ENCODE data around the gene MVD. TPM values are rescaled to one million over a fixed set of nuclear protein-coding genes. Genes with fewer than 3 reads are reported as not detected.

The MVD gene, protein sequence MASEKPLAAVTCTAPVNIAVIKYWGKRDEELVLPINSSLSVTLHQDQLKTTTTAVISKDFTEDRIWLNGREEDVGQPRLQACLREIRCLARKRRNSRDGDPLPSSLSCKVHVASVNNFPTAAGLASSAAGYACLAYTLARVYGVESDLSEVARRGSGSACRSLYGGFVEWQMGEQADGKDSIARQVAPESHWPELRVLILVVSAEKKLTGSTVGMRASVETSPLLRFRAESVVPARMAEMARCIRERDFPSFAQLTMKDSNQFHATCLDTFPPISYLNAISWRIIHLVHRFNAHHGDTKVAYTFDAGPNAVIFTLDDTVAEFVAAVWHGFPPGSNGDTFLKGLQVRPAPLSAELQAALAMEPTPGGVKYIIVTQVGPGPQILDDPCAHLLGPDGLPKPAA
- total RNA-seq = 10 to 100 TPM; 10.9 to 27.5 (median 16.3) TPM

- TF ChIP-seq CTCF (IDR thresholded peaks at IDR 0.05) = no peak
- DNase-seq (ENCODE audit: low spot score) (peak; percentile 77), ATAC-seq (ENCODE audit: low FRiP score) (peak; percentile 99)
Measured at GRCh38 chr16:88662843-88663606, at the start of gene MVD. MVD (minus strand) TSS chr16:88663091; CDS start chr16:88663080, 11 bp downstream.

DNA sequence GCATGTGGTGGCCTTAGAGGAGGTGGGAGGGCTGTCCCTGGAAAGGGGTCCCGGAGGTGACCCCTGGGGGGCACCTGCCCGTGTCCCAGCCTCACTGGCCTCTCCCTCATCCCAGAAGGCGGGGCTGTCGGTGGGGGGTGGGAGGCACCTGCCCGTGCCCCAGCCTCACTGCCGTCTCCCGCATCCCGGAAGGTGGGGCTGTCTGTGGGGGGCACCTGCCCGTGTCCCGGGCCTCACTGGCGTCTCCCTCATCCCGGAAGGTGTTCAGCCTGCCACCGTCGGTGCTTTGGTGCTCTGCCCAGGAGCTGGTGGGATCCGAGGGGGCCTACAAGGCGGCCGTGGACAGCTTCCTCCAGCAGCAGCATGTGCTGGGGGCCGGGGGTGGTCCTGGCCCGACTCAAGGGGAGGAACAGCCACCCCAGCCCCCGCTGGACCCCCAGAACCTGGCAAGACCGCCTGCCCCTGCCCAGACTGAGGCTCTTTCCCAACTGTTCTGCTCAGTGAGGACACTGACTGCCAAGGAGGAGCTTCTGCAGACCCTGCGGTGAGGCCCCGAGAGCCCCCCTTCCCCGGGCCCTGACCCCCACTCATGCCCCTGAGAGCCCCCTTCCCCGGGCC, 49.6 kb upstream of the MVD start:
- no peak for TF ChIP-seq CTCF (IDR thresholded peaks at IDR 0.05)

GRCh38 chr16:88711750-88712340, 49.0 kb upstream of the MVD start:
- no peak for TF ChIP-seq CTCF (IDR thresholded peaks at IDR 0.05)
- ATAC-seq (ENCODE audit: low FRiP score) (no peak), DNase-seq (ENCODE audit: low spot score) (no peak)

More for the DNA sequence above, 49.6 kb upstream of the MVD start:
- ATAC-seq (ENCODE audit: low FRiP score) (no peak), DNase-seq (ENCODE audit: low spot score) (no peak)

DNA sequence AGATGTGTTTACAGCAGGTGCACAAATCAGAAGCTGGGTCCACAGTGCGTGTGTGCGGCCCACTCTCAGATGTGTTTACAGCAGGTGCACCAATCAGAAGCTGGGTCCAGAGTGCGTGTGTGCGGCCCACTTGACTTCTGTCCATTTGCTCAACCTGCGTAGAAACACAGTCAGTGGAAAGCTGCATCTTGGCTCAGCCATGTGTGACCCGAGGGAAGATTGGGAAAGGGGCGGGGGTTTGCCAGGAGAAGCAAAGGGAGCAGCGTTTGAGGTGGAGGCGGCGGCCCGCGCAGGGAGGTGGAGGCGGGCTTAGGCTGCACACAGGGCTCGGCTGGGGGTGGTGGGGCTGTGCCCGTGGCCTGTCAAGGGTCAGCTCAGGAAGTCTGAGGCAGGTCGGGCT, 47.7 kb upstream of the MVD start:
- ATAC-seq (ENCODE audit: low FRiP score) (no peak), DNase-seq (ENCODE audit: low spot score) (no peak)
- no peak for TF ChIP-seq CTCF (IDR thresholded peaks at IDR 0.05)

GRCh38 chr16:88706965-88707826, 44.3 kb upstream of the MVD start:
- no peak for TF ChIP-seq CTCF (IDR thresholded peaks at IDR 0.05)
- no peak for ATAC-seq (ENCODE audit: low FRiP score)
- DNase-seq (ENCODE audit: low spot score) = no peak
